HCT116 (cell line): Measurements from ENCODE around the gene WNT5B. TPM values are rescaled to one million over a fixed set of nuclear protein-coding genes. Genes with fewer than 3 reads are reported as not detected.

Source experiments
- ATAC-seq: fragments of 200-7000 bp; cut with Tn5 transposase; 2 replicates; pipeline ENCODE4 v1.9.1; 2020; ENCODE audit warnings: mild to moderate bottlenecking, moderate library complexity
- BruUV-seq: library from RNA; stranded (reverse); fragments of 400-500 nt; replicated peaks from 2 replicates; lab custom pipeline; 2021; lab: Mats Ljungman, UMichigan
- CTCF ChIA-PET: fragments of 300-600 bp; sonication (Branson Sonifier 250); formaldehyde crosslinking; loops from one replicate; lab custom pipeline; 2021; ENCODE audit warnings: antibody characterized with exemption; lab: Charles Lee
- POLR2A ChIA-PET: fragments of 300-600, 350-600 bp; sonication (Branson Sonifier 250); formaldehyde crosslinking; loops from one replicate; lab custom pipeline; 2021; ENCODE audit warnings: antibody characterized with exemption; lab: Charles Lee
- RAD21 ChIA-PET, 2 experiments: fragments of 300-600 bp; sonication (Branson Sonifier 250); formaldehyde crosslinking; loops; one replicate each; lab custom pipeline; 2023; ENCODE audit warnings: low total read pairs in 2 of 2; ENCODE audit not compliant: uncharacterized antibody in 2 of 2, unreplicated experiment in 2 of 2, low non-redundant PET in 1 of 2; lab: Charles Lee
- DNase-seq: peaks from one replicate; pipeline ENCODE4 v3.0.0-alpha.2; 2010; ENCODE audit warnings: low read depth, low spot score
- H2AFZ ChIP-seq: fragments of 200-600 bp; shearing (Covaris generic), sonication (generic); 2 replicates; pipeline ENCODE4 v1.6.1; 2017; ENCODE audit warnings: low read depth, mixed run types, mixed read lengths, antibody characterized with exemption, low read length; ENCODE audit not compliant: poor library complexity, severe bottlenecking
- H3K27ac ChIP-seq: 2 replicates; pipeline ENCODE4 v1.5.1; 2012; ENCODE audit warnings: low read depth, low read length
- H3K27me3 ChIP-seq: fragments of 200-600 bp; sonication (generic); 2 replicates; pipeline ENCODE4 v1.6.1; 2016; ENCODE audit warnings: mixed run types, low read length, mixed read lengths; ENCODE audit not compliant: insufficient read depth
- H3K36me3 ChIP-seq, 2 experiments: fragments of 200-500 bp in 1 of 2; fragments of 200-600 bp in 1 of 2; sonication (Bioruptor generic) in 1 of 2; sonication (generic) in 1 of 2; 2 replicates each; pipeline versions ENCODE4 v1.5.1 to v1.6.1; 2014 to 2016; ENCODE audit warnings: low read length in 2 of 2, inconsistent platforms in 1 of 2, mixed read lengths in 1 of 2, mixed run types in 1 of 2; ENCODE audit not compliant: insufficient read depth in 2 of 2, control insufficient read depth in 1 of 2
- H3K4me1 ChIP-seq, 2 experiments: fragments of 200-600 bp in 1 of 2; sonication (generic) in 1 of 2; 2 replicates each; pipeline versions ENCODE4 v1.5.1 to v1.6.1; 2012 to 2017; ENCODE audit warnings: low read length in 2 of 2, inconsistent platforms in 1 of 2, mild to moderate bottlenecking in 1 of 2, mixed read lengths in 1 of 2, mixed run types in 1 of 2, moderate library complexity in 1 of 2; ENCODE audit not compliant: insufficient read depth in 2 of 2, control insufficient read depth in 1 of 2
- H3K4me2 ChIP-seq: fragments of 200-600 bp; sonication (generic); 2 replicates; pipeline ENCODE4 v1.6.1; 2017; ENCODE audit warnings: mixed run types, low read length, mixed read lengths
- H3K4me3 ChIP-seq, 2 experiments: fragments of 200-600 bp in 1 of 2; sonication (generic) in 1 of 2; replicated peaks in 1 of 2; 2 replicates each; pipeline ENCODE4 v1.5.1; 2011 to 2016; ENCODE audit warnings: low read length in 2 of 2, control low read depth in 1 of 2, low read depth in 1 of 2, mild to moderate bottlenecking in 1 of 2, mixed read lengths in 1 of 2, mixed run types in 1 of 2
- H3K79me2 ChIP-seq: fragments of 200-600 bp; sonication (generic); 2 replicates; pipeline ENCODE4 v1.6.1; 2017; ENCODE audit warnings: mild to moderate bottlenecking, mixed run types, low read length, moderate library complexity, mixed read lengths; ENCODE audit not compliant: insufficient read depth
- H3K9ac ChIP-seq: fragments of 200-600 bp; sonication (generic); 2 replicates; pipeline ENCODE4 v1.6.1; 2016; ENCODE audit warnings: low read length, mixed read lengths
- H3K9me2 ChIP-seq: fragments of 200-600 bp; sonication (generic), shearing (Covaris generic); 2 replicates; pipeline ENCODE4 v1.6.1; 2017; ENCODE audit warnings: mixed run types, mild to moderate bottlenecking, moderate library complexity; ENCODE audit not compliant: insufficient read depth
- H3K9me3 ChIP-seq, 2 experiments: fragments of 200-500 bp in 1 of 2; fragments of 200-600 bp in 1 of 2; sonication (Bioruptor generic) in 1 of 2; sonication (generic) in 1 of 2; 2 replicates each; pipeline ENCODE4 v1.6.1; 2014 to 2017; ENCODE audit warnings: low read length in 2 of 2, mixed read lengths in 2 of 2, inconsistent platforms in 1 of 2, low read depth in 1 of 2, mild to moderate bottlenecking in 1 of 2, mixed run types in 1 of 2, moderate library complexity in 1 of 2; ENCODE audit not compliant: control insufficient read depth in 1 of 2, insufficient read depth in 1 of 2
- H4K20me1 ChIP-seq: fragments of 200-600 bp; sonication (generic), shearing (Covaris generic); 2 replicates; pipeline ENCODE4 v1.6.1; 2017; ENCODE audit warnings: mixed run types, mild to moderate bottlenecking, moderate library complexity; ENCODE audit not compliant: insufficient read depth
- CBX3 ChIP-seq: IDR thresholded peaks from 2 replicates; pipeline ENCODE4 v1.6.1; 2012; ENCODE audit warnings: low read depth
- EZH2phosphoT487 ChIP-seq: fragments of 200-600 bp; IDR thresholded peaks from 2 replicates; pipeline ENCODE4 v1.6.1; 2018; ENCODE audit warnings: antibody characterized with exemption, borderline replicate concordance
- RAD21 ChIP-seq: IDR thresholded peaks from 2 replicates; pipeline ENCODE4 v1.6.1; 2012; ENCODE audit warnings: low read depth, mild to moderate bottlenecking
- SIN3A ChIP-seq: IDR thresholded peaks from 2 replicates; pipeline ENCODE4 v1.6.1; 2012; ENCODE audit warnings: low read depth
- SRF ChIP-seq: IDR thresholded peaks from 2 replicates; pipeline ENCODE4 v1.6.1; 2012; ENCODE audit warnings: low read depth
- ZFX ChIP-seq: fragments of 450-650 bp; IDR thresholded peaks from 2 replicates; pipeline ENCODE4 v1.6.1; 2017
- intact Hi-C: fragments of 100-400 bp; cut with micrococcal nuclease; formaldehyde crosslinking; loops from 2 replicates; pipeline ENCODE4 v1.10.0; 2022
- total RNA-seq: library from RNA; stranded (reverse); gene quantifications from one replicate; pipeline ENCODE4 v1.2.1, GENCODE V29; 2021; ENCODE audit not compliant: unreplicated experiment
- TF ChIP-seq, protein P1 (sequence below), 3 experiments: fragments of 200-600 bp in 1 of 3; sonication (generic) in 1 of 3; IDR thresholded peaks in 2 of 3; conservative IDR thresholded peaks in 1 of 3; 2 replicates each; pipeline ENCODE4 v1.5.1; 2012 to 2017; ENCODE audit warnings: low read depth in 2 of 3, low read length in 2 of 3, antibody characterized with exemption in 1 of 3, borderline replicate concordance in 1 of 3, control low read depth in 1 of 3, mild to moderate bottlenecking in 1 of 3, mixed read lengths in 1 of 3, mixed run types in 1 of 3, moderate library complexity in 1 of 3; ENCODE audit not compliant: insufficient read depth in 1 of 3
- TF ChIP-seq, protein P2 (sequence below): IDR thresholded peaks from 2 replicates; pipeline ENCODE4 v1.6.1; 2012

WNT5B gene
- total RNA-seq, 1 experiment from 2014 or later, result 0.52 TPM

DNA sequence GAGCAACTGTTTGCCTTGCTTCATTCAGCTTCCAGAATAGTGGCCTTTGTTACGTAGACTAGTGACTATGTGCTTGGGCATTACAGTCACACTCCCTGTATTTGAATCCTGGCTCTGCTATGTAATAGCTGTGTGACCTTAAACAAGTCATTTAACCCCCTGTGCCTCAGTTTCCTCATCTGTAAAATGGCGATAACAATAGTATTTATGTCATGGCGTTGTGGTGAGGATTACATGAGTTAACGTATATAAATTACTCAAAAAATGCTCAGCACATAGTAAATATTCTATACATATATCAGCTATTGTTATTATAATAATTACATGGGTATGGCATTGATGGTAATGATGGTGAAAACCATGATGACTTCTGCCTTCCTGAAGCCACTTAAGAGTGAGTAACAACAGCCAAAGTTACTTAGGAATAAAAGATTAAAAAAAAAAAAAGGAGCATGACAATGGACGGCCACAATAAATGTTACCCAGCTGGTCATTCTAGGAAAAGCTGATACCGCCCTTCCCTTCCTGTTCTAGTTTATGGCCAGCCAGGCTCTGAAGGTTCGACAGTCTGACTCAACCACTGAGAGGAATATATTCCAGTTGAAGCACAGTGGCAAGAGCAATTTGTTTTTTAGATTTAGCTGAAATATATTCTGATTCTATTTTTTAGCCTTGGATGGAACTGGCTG is 51.9 kb downstream of the WNT5B start:
- no peak overlapping the region for H3K4me3 ChIP-seq
- H4K20me1 ChIP-seq, result no peaks in the 10 kb centered on the region
- H3K9me2 ChIP-seq, result no peaks in the 10 kb centered on the region
- TF ChIP-seq RAD21, result no peak
- TF ChIP-seq SRF, result no peak
- no peak for TF ChIP-seq ZFX
- TF ChIP-seq, protein P1, sequence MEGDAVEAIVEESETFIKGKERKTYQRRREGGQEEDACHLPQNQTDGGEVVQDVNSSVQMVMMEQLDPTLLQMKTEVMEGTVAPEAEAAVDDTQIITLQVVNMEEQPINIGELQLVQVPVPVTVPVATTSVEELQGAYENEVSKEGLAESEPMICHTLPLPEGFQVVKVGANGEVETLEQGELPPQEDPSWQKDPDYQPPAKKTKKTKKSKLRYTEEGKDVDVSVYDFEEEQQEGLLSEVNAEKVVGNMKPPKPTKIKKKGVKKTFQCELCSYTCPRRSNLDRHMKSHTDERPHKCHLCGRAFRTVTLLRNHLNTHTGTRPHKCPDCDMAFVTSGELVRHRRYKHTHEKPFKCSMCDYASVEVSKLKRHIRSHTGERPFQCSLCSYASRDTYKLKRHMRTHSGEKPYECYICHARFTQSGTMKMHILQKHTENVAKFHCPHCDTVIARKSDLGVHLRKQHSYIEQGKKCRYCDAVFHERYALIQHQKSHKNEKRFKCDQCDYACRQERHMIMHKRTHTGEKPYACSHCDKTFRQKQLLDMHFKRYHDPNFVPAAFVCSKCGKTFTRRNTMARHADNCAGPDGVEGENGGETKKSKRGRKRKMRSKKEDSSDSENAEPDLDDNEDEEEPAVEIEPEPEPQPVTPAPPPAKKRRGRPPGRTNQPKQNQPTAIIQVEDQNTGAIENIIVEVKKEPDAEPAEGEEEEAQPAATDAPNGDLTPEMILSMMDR (IDR thresholded peaks at IDR 0.05 in 2 of 3, conservative IDR thresholded peaks at IDR 0.05 in 1 of 3; ENCODE audit: borderline replicate concordance in 1 of 3, insufficient read depth in 1 of 3, low read depth in 2 of 3, low read length in 2 of 3), result no peak
- TF ChIP-seq CBX3, result no peak
- no peak for TF ChIP-seq SIN3A
- TF ChIP-seq EZH2phosphoT487, result no peak
- TF ChIP-seq, protein P2, sequence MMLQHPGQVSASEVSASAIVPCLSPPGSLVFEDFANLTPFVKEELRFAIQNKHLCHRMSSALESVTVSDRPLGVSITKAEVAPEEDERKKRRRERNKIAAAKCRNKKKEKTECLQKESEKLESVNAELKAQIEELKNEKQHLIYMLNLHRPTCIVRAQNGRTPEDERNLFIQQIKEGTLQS, result no peak
- TF ChIP-seq, all 23 proteins: peak for 0
- BruUV-seq, result no TSS peak
- RAD21 ChIA-PET, result no interaction called here
- Histone ChIP-seq H3K4me1 (peaks cover 0 to 6% of the 10 kb centered on the region in 2 experiments; a peak in 2 of 4 replicates), H3K9ac (no peak overlapping the region), H3K27ac (no peak overlapping the region), H3K36me3 (no peaks in the 10 kb centered on the region), H3K27me3 (no peaks in the 10 kb centered on the region), H3K9me3 (no peaks in the 10 kb centered on the region), H2AFZ (no peak overlapping the region), H3K4me2 (no peak overlapping the region), H3K79me2 (no peaks in the 10 kb centered on the region)
- no peak for DNase-seq
- intact Hi-C loops, result no loop called here
- POLR2A ChIA-PET, result interaction anchor here (1.1 to 1.2 kb wide), 2 partner anchors 9 to 10 kb away, joined by 3 to 4 read pairs; partner anchors contain the start of gene ADIPOR2
- ATAC-seq, result no peak
- CTCF ChIA-PET, result interaction anchor here (0.5 kb wide), 1 partner anchor 1258 kb away, joined by 3 read pairs; no protein-coding TSS in a partner anchor
